A549 (cell line): ENCODE measurements around the gene MYO9A. TPM values are rescaled to one million over a fixed set of nuclear protein-coding genes. Genes with fewer than 3 reads are reported as not detected.

Source experiments
- ATAC-seq, 2 experiments: fragments of 200-7000 bp in 1 of 2; fragments of >200 bp in 1 of 2; cut with Nextera tagmentation in 1 of 2; cut with Tn5 transposase in 1 of 2; 3 replicates each; pipeline versions ENCODE4 v1.8.0 to v1.9.1; 2018 to 2020; ENCODE audit warnings: mild to moderate bottlenecking in 1 of 2, moderate library complexity in 1 of 2
- CTCF ChIA-PET: fragments of 300-600 bp; sonication (Branson Sonifier 250); formaldehyde crosslinking; extraction: SDS; loops from one replicate; lab custom pipeline; 2021; ENCODE audit warnings: antibody characterized with exemption, inconsistent platforms; lab: Yijun Ruan, JAX
- POLR2A ChIA-PET: fragments of 350-600 bp; formaldehyde crosslinking; extraction: SDS; loops from one replicate; lab custom pipeline; 2021; ENCODE audit warnings: antibody characterized with exemption, inconsistent platforms; lab: Yijun Ruan, JAX
- DNase-seq, 2 experiments: peaks; one replicate each; pipeline versions ENCODE4 v3.0.0 to v3.0.0-alpha.2; 2011 to 2016; ENCODE audit warnings: low read depth in 1 of 2, low spot score in 1 of 2
- FAIRE-seq: peaks from 2 replicates; lab custom pipeline; 2011; peaks lifted over from hg19 to GRCh38; lab: Jason Lieb, UNC
- H3K27ac ChIP-seq, 2 experiments: fragments of >200 bp; sonication (Bioruptor Twin); formaldehyde crosslinking; 3 replicates each; pipeline ENCODE4 v1.5.1; 2016 to 2017
- H3K4me1 ChIP-seq: fragments of >200 bp; sonication (Bioruptor Twin); formaldehyde crosslinking; 3 replicates; pipeline ENCODE4 v1.6.1; 2016
- H3K4me2 ChIP-seq: fragments of >200 bp; sonication (Bioruptor Twin); formaldehyde crosslinking; 3 replicates; pipeline ENCODE4 v1.6.1; 2016
- H3K4me3 ChIP-seq: fragments of >200 bp; sonication (Bioruptor Twin); formaldehyde crosslinking; 3 replicates; pipeline ENCODE4 v1.5.1; 2016
- H3K9me3 ChIP-seq: fragments of >200 bp; sonication (Bioruptor Twin); formaldehyde crosslinking; 3 replicates; pipeline ENCODE4 v1.6.1; 2016
- ATOH8 ChIP-seq: fragments of 250-450 bp; sonication (Bioruptor Pico); IDR thresholded peaks from 2 replicates; pipeline ENCODE4 v1.5.0; 2020; ENCODE audit warnings: low read depth, mild to moderate bottlenecking, moderate library complexity
- BHLHE40 ChIP-seq: IDR thresholded peaks from 2 replicates; pipeline ENCODE4 v1.6.1; 2012; ENCODE audit warnings: low read depth, low read length, inconsistent platforms
- CEBPB ChIP-seq, 2 experiments: fragments of >200 bp in 1 of 2; sonication (Bioruptor Twin) in 1 of 2; formaldehyde crosslinking in 1 of 2; IDR thresholded peaks; 2 replicates each; pipeline ENCODE4 v1.6.1; 2012 to 2016
- CHD2 ChIP-seq: fragments of 150-350 bp; IDR thresholded peaks from 2 replicates; pipeline ENCODE4 v1.6.1; 2014; ENCODE audit warnings: low read length; ENCODE audit not compliant: partially characterized antibody
- CTCF ChIP-seq: fragments of >200 bp; sonication (Bioruptor Twin); formaldehyde crosslinking; IDR thresholded peaks from 3 replicates; pipeline ENCODE4 v1.5.1; 2016
- ELK1 ChIP-seq: fragments of 150-350 bp; IDR thresholded peaks from 2 replicates; pipeline ENCODE4 v1.6.1; 2014; ENCODE audit warnings: low read depth, mild to moderate bottlenecking, low read length
- FOSL2 ChIP-seq, 2 experiments: fragments of 450-650 bp in 1 of 2; fragments of >200 bp in 1 of 2; sonication (Bioruptor Twin) in 1 of 2; formaldehyde crosslinking; IDR thresholded peaks; 2 replicates each; pipeline versions ENCODE4 v1.5.0 to v1.6.1; 2016 to 2020; ENCODE audit warnings: mild to moderate bottlenecking in 1 of 2, moderate library complexity in 1 of 2
- GATA3 ChIP-seq: IDR thresholded peaks from 2 replicates; pipeline ENCODE4 v1.6.1; 2012; ENCODE audit warnings: borderline replicate concordance
- HMGXB4 ChIP-seq: fragments of 250-450 bp; sonication (Bioruptor Pico); IDR thresholded peaks from 2 replicates; pipeline ENCODE4 v1.5.0; 2021; ENCODE audit warnings: mild to moderate bottlenecking, moderate library complexity, borderline replicate concordance
- HOXA7 ChIP-seq: fragments of 250-450 bp; sonication (Bioruptor Pico); IDR thresholded peaks from 2 replicates; pipeline ENCODE4 v1.5.0; 2020; ENCODE audit warnings: mild to moderate bottlenecking, moderate library complexity
- HOXB5 ChIP-seq: fragments of 250-450 bp; sonication (Bioruptor Pico); IDR thresholded peaks from 2 replicates; pipeline ENCODE4 v1.5.0; 2020; ENCODE audit warnings: mild to moderate bottlenecking, moderate library complexity
- JUNB ChIP-seq: fragments of >200 bp; sonication (Bioruptor Twin); formaldehyde crosslinking; IDR thresholded peaks from 2 replicates; pipeline ENCODE4 v1.6.1; 2016
- KDM5A ChIP-seq: fragments of 200-600 bp; sonication (generic); IDR thresholded peaks from 2 replicates; pipeline ENCODE4 v1.6.1; 2016; ENCODE audit warnings: antibody characterized with exemption, mild to moderate bottlenecking
- MAFK ChIP-seq: fragments of 450-650 bp; IDR thresholded peaks from 2 replicates; pipeline ENCODE4 v1.6.1; 2014; ENCODE audit not compliant: partially characterized antibody
- MAX ChIP-seq: IDR thresholded peaks from 2 replicates; pipeline ENCODE4 v1.6.1; 2012
- MAZ ChIP-seq: fragments of 150-350 bp; IDR thresholded peaks from 2 replicates; pipeline ENCODE4 v1.6.1; 2014; ENCODE audit warnings: antibody characterized with exemption, low read depth, low read length, borderline replicate concordance
- MYC ChIP-seq: IDR thresholded peaks from 2 replicates; pipeline ENCODE4 v1.6.1; 2012; ENCODE audit warnings: mild to moderate bottlenecking, inconsistent platforms, low read length, improper control_type of control experiment, borderline replicate concordance
- NPAS2 ChIP-seq: fragments of 250-450 bp; sonication (Bioruptor Pico); IDR thresholded peaks from 2 replicates; pipeline ENCODE4 v1.8.0; 2022; ENCODE audit warnings: mild to moderate bottlenecking, moderate library complexity, borderline replicate concordance
- PBX3 ChIP-seq: IDR thresholded peaks from 2 replicates; pipeline ENCODE4 v1.6.1; 2012
- PHF8 ChIP-seq: fragments of 200-600 bp; sonication (generic); IDR thresholded peaks from 2 replicates; pipeline ENCODE4 v1.6.1; 2016; ENCODE audit warnings: low read depth, mild to moderate bottlenecking, antibody characterized with exemption, moderate library complexity, borderline replicate concordance
- POLR2AphosphoS2 ChIP-seq: conservative IDR thresholded peaks from 2 replicates; pipeline ENCODE4 v1.6.1; 2012; ENCODE audit warnings: low read length, improper control_type of control experiment, inconsistent platforms
- RAD21 ChIP-seq, 2 experiments: fragments of >200 bp in 1 of 2; sonication (Bioruptor Twin) in 1 of 2; formaldehyde crosslinking in 1 of 2; IDR thresholded peaks in 1 of 2; conservative IDR thresholded peaks in 1 of 2; 2 replicates in 1 of 2; 3 replicates in 1 of 2; pipeline ENCODE4 v1.6.1; 2012 to 2018; ENCODE audit warnings: inconsistent platforms in 1 of 2
- RARB ChIP-seq: fragments of 250-450 bp; sonication (Bioruptor Pico); IDR thresholded peaks from 2 replicates; pipeline ENCODE4 v1.8.0; 2021; ENCODE audit warnings: mild to moderate bottlenecking, moderate library complexity
- RCOR1 ChIP-seq: fragments of 150-350 bp; IDR thresholded peaks from 2 replicates; pipeline ENCODE4 v1.6.1; 2014; ENCODE audit warnings: antibody characterized with exemption, low read length, low read depth
- REST ChIP-seq: fragments of 200-600 bp; sonication (generic); IDR thresholded peaks from 2 replicates; pipeline ENCODE4 v1.6.1; 2016; ENCODE audit warnings: antibody characterized with exemption, mild to moderate bottlenecking, moderate library complexity
- RFX5 ChIP-seq: fragments of 450-650 bp; IDR thresholded peaks from 2 replicates; pipeline ENCODE4 v1.7.1; 2014; ENCODE audit warnings: antibody characterized with exemption, mild to moderate bottlenecking, moderate library complexity
- RNF2 ChIP-seq: fragments of 200-600 bp; sonication (generic); IDR thresholded peaks from 2 replicates; pipeline ENCODE4 v1.6.1; 2016; ENCODE audit warnings: low read depth, mild to moderate bottlenecking, antibody characterized with exemption, moderate library complexity, borderline replicate concordance
- SMC3 ChIP-seq: fragments of >200 bp; sonication (Bioruptor Twin); formaldehyde crosslinking; IDR thresholded peaks from 3 replicates; pipeline ENCODE4 v1.6.1; 2018; ENCODE audit warnings: inconsistent platforms
- TFCP2L1 ChIP-seq: fragments of 250-450 bp; sonication (Bioruptor Pico); IDR thresholded peaks from 2 replicates; pipeline ENCODE4 v1.5.0; 2021; ENCODE audit warnings: mild to moderate bottlenecking
- ZFP36 ChIP-seq: fragments of 450-650 bp; IDR thresholded peaks from 2 replicates; pipeline ENCODE4 v1.6.1; 2014; ENCODE audit warnings: borderline replicate concordance; ENCODE audit not compliant: partially characterized antibody
- WGBS: methylation state at CpG from one replicate; pipeline ENCODE4 v1.1.6; 2017; ENCODE audit errors: missing lambda C conversion rate; 5-methylcytosine and 5-hydroxymethylcytosine counted together
- polyA plus RNA-seq, 4 experiments: library from polyadenylated mRNA; depleted of rRNA in 3 of 4; stranded (reverse); fragments of >200 nt; fragmentation: RNase III in 1 of 4; extraction: RNeasy Plus Mini Kit Qiagen cat#74134 plus additional on column Dnase treatment in 1 of 4; gene quantifications; 2 replicates in 3 of 4; 3 replicates in 1 of 4; pipeline ENCODE4 v1.2.3, GENCODE V29; 2011 to 2017

MYO9A gene
- polyA plus RNA-seq, 2 of the 4 experiments (the other 2 are of a cell fraction), result 5.9 to 21.9 TPM

GRCh38 chr15:72110355-72110754, 7.6 kb downstream of the MYO9A start:
- Histone ChIP-seq H3K27ac (no peak overlapping the region), H3K4me1 (peaks cover 54% of the 10 kb centered on the region), H3K9me3 (no peaks in the 10 kb centered on the region), H3K4me2 (peak overlapping the region; percentile 13; the same call in 2 of the 3 replicates), H3K4me3 (no peak overlapping the region)
- CTCF ChIA-PET, result no interaction called here
- FAIRE-seq (peak; percentile 89), ATAC-seq (peak; percentile 50 to 87; a peak in 5 of 6 replicates), DNase-seq (peak; percentile 46 to 75)
- POLR2A ChIA-PET, result no interaction called here
- 35% methylated on average over 3 of the region's 3 CpGs for WGBS
- TF ChIP-seq FOSL2 (IDR thresholded peaks at IDR 0.05), result peak; percentile 17; the same call in 1 of the 2 replicates
- peak; percentile 87 for TF ChIP-seq FOSL2 (CRISPR knock-in tag; IDR thresholded peaks at IDR 0.05)
- no peak for TF ChIP-seq ATOH8 (CRISPR knock-in tag)
- no peak for TF ChIP-seq HOXA7 (CRISPR knock-in tag)
- TF ChIP-seq ELK1, result no peak
- no peak for TF ChIP-seq CTCF
- no peak for TF ChIP-seq BHLHE40
- no peak for TF ChIP-seq PBX3
- TF ChIP-seq TFCP2L1 (CRISPR knock-in tag), result no peak
- TF ChIP-seq MYC, result no peak
- TF ChIP-seq HOXB5, result peak; percentile 96
- TF ChIP-seq CEBPB (IDR thresholded peaks at IDR 0.05), result peak in 1 of 2 experiments; percentile 54; a peak in 1 of 4 replicates
- no peak for TF ChIP-seq SMC3
- no peak for TF ChIP-seq RNF2
- no peak for TF ChIP-seq PHF8
- no peak for TF ChIP-seq RCOR1
- no peak for TF ChIP-seq POLR2AphosphoS2
- 0 out of 5 replicates have a peak, but pooled peaks of 1 of the 2 experiments have one; percentile 6 for TF ChIP-seq RAD21 (conservative IDR thresholded peaks at IDR 0.05 in 1 of 2, IDR thresholded peaks at IDR 0.05 in 1 of 2)
- TF ChIP-seq RARB (CRISPR knock-in tag), result no peak
- TF ChIP-seq GATA3, result peak; percentile 95
- TF ChIP-seq ZFP36, result peak; percentile 62
- no peak for TF ChIP-seq KDM5A
- no peak for TF ChIP-seq MAFK
- no peak for TF ChIP-seq REST
- no peak for TF ChIP-seq HMGXB4
- TF ChIP-seq CHD2, result no peak
- peak; percentile 68 for TF ChIP-seq JUNB
- TF ChIP-seq MAX, result 0 out of 2 replicates have a peak, but pooled peaks have one; percentile 16
- no peak for TF ChIP-seq NPAS2 (CRISPR knock-in tag)
- TF ChIP-seq RFX5, result no peak
- no peak for TF ChIP-seq MAZ
